HG02763 (cell line): Measurements from ENCODE around the gene ZNF593OS.

Experiments
- ATAC-seq: cut with Tn5 transposase; IDR thresholded peaks from one replicate; pipeline ENCODE4 v1.9.1; 2021; ENCODE audit warnings: mild to moderate bottlenecking, moderate library complexity; ENCODE audit not compliant: unreplicated experiment

The ZNF593OS gene

DNA sequence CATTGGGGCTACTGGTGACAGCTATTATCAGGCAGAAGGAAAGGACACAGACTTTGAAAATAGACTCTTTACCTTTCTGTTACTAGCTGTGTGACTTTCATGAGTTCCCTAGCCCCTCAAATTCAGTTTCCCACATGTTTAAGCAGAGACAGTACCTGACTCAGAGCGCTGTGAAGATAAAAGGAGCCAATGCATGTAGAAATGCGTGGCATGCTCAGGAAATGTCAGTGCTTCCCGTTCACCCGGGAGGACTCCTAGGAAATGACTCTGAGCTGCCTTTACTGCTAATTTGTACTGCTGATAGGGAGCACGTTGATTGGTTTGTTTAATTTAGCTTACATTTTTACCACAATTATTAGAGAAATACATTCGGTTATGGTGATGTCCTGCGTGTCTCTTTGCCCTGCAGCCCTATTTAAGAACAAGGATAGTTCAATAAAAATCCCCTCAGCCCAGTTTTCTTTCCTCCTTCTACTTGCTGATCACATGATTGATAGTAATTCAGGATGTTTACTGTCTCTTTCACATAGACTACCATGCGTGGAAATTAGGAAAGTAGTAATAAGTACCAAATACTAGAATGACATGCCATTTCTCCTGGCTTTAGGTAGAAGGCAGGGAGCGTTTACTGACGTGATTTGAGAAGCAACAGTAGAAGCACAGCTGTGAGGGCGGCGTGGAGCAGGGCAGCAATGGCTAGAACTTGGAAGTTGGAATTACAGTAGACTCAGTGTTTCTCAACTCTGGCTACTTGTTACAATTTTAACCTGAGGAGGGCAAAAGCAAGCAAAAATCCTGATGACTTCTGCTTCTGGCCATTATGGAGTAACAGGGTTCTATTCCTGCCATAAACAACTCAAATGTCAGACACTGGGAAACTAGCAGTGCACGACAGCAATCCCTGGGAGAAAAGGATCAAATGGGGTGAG, 44.1 kb downstream of the ZNF593OS start:
- no peak for ATAC-seq

DNA sequence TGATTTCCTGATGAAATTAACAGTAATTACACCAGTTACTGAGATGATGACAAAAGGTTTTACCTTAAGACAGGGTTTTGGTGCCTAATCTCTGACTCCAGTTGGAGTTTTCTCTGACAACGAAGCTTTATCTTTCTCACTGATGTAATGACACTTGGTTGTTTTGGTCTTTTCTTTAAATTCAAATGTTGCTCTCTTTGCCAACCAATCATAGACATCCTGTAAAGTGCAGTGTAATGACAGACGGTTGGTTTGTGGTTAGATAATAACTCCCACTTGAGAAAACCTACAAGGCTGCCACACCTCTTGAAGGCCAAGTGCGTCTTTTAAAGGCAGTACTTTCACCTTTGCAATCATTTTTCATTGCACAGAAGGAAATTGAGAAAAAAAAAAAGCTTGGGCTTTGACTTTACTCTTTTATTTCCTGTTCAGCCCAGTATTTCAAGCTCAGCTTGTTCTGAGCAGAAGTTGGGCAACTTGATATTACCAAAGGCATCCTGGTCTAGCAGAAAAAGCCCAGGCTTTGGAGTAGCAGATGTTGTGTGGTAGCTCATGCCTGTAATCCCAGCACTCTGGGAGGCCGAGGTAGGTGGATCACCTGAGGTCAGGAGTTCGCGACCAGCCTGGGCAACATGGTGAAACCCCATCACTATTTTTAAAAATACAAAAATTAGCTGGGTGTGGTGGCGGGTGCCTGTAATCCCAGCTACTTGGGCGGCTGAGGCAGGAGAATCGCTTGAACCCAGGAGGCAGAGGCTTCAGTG, 45.1 kb downstream of the ZNF593OS start:
- ATAC-seq = no peak

DNA sequence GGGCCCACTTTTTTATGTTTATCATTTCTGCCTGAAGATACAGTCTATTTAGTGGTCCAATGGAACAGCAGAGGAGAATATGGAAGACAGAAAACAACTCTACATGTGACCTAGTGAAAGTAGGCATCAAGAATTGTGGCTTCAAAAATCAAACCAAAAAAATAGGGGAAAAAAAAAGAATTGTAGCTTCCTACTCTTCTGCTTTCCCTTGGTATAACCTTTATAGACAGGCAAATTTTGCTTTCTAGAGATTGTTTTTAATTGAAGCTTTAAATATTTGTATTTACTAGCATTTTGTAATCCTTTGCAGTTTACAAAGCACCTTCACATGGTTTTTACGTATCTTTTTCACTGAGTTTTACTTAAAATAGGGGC, 45.7 kb downstream of the ZNF593OS start:
- ATAC-seq = no peak

DNA sequence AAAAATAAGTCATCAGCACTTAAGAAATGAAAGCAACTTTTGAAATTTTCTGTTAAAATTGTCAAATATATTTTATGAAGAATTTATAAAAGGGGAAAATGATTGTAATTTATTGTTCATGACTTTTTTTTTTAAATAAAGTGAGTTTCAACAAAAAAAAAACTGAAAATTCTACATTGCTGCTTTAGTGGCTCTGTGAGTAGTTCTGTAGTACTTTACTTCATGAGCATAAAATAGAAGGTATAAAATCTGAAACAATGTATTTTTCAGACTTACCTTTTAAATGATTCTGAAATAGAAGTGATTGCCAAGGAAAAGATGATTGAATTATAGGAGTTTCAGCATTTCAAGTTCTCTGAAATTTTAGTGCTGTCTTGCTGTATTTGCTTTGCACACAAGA, 46.2 kb downstream of the ZNF593OS start:
- ATAC-seq = no peak

DNA sequence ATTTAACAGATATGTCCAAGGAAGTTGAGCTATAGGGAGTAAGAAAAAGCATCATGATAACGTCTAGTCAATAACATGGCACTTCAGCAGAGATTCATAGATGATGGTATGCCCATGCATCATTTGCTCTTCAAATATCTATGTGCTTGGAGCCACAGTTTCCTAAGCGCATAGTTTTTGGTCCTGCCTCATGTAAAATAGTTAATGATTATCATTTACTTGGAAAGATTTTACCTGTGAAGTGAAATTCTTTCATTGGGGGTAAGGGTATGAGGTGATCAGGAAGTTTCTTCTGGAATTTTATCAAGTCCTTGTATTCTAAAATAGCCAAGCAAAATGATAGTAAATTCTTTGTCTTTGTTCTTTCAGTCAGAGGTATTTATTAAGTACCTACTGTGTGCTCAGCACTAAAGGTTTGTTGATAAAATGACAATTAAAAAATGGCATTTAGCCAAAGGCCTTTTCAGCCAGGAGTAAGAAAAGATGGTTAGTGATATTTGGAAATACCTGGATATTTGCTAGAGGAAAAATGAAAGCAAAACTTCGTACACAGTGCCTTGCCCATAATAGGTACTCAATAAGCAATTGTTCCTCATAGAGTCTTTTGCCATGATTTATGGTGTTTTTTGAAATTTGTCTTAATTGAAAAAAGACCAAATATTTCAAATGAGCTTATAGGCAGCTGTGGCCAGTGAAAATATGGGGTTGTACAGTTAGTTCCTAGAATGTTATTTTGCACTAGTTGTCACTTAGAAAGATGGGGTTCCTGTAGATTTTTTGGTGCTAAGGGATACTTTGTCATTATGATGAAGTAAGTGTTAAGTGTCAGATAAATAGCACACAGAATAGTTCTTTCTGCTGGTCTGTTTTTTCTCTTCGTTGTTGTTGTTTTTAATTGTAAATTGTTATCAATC, 47.0 kb downstream of the ZNF593OS start:
- no peak for ATAC-seq

DNA sequence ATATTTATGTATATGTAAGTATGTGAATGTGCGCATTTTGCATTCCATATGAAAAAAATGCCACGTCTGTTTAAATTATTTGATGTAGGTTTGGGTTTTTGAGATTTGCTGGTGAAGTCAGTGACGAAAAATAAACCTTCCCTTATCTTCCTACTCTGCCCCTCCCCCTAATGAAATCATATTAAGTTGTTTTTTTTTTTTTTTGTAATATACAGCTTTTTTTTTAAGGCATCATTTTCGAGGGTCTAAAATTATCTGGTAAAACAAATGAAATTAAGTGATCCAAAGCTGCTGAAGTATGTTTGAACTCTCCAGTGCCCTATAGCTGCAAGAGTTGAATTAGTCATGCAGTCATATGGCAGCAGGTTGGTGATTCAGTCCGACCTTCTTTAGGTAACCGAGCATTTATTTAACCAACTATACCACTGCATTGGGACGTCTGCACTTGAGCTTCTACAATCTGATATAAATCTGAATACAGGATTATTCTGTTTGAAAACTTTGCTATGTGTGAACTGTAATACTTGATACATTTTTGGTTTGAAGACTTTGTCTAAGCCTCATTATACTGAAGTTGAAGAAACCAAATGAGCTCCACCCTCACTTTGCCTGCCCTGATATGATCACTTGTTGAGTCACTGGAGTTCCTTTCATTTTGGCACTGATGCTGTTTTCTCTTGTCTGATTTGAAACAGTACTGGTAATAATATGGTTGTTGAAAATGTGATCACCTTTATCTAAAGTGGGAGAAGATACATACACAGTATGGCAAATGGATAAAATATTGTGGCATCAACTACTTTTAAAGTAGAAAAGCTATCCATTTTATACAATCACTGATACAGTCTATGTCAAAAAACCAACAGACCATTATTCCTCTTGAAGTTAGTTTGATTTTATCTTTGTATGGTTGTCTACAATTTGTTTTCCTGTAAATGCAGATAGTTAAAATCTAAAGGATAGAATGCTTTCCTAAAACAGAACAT, 48.4 kb downstream of the ZNF593OS start:
- ATAC-seq = no peak

DNA sequence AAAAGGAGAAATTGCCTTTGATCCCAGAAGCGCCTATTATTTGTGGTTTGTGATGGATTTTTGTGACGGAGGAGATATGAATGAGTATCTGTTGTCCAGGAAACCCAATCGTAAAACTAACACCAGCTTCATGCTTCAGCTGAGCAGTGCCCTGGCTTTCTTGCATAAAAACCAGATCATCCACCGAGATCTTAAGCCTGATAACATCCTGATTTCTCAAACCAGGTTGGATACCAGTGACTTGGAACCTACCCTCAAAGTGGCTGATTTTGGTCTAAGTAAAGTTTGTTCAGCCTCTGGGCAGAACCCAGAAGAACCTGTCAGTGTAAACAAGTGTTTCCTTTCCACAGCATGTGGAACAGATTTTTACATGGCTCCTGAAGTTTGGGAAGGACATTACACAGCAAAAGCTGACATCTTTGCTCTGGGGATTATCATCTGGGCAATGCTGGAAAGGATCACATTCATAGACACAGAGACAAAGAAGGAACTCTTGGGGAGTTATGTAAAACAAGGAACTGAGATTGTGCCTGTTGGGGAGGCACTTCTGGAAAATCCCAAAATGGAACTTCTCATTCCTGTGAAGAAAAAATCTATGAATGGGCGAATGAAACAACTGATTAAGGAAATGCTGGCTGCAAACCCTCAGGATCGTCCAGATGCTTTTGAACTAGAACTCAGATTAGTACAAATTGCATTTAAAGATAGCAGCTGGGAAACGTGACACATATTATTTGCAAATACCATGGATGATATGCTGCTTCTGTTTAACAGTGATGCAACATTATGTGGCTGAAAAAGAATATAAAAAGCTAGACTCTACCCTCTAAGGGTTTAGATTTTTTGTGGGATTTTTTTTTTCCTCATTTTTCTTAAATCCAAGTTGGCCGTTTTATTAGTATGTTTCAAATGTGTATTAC, 49.5 kb downstream of the ZNF593OS start:
- no peak for ATAC-seq

DNA sequence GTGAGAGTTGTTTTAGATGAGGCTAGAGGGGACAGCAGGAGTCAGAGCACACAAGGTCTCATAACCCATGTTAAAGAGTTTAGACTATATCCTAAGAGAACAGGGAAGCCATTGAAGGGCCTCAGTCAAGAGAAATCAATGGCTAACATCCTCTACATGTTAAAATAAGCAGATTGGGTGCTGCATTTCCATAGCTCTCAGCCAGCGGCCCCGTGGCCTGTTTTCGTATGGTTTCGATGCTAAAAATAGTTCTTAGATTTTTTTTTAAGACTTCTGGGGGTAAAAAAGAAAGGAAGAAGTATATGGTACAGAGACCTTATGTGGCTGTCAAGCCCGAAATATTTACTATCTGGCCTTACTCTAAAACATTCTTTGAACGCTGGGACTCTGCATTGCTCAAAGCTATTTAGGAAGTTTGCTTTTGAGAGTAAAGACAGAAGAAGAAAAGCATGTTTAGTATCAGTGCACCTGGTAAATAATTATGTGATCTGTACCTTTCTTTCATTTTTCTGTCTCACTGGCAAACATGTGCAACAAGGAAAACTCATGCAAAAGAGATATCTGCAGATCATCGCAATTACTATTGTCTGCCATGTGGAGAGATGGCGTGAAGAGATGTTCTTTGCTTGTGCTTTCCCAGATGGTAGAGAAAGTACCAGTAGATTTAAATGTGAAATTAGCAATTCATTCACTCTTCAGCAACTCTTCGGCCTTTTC, 51.6 kb downstream of the ZNF593OS start:
- ATAC-seq = no peak
